ENCODE results near the gene ERBIN.
A peak's percentile ranks its signal among the peaks of the same experiment; 100 is the strongest.

Gene ERBIN

DNA sequence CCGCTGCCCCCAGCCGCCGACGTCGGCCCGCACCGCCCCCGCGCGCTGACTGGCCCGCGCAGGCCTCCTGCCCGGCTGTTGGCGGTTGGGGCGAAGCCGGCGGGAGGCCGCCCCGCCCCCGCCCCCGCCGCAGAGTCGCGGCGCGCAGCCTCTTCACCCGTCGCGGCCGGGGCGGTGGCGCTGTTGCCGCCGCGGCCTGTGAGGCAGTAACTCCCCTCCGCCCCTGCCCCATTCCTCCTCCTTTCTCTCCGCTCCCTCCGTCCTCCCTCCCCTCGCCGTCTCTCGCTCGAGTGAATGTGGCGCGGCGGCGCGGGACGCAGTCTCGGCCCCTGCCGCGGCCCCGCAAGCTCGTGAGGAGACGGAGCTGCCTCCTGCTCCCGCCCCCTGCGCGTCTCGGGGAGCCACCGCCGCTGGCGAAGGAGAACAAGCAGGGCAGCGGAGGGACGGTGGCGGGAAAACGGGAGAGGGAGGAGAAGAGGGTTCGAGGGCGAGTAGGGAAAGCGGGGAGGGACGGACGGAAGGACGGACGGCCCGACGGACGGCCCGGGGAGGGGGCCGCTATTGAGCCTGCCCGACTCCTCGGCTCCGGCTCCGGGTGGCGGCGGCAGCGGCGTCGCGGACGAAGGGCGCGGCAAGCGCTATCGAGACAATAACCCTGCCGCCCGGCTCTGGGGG lies 637 bp upstream of the ERBIN start:
- H3K79me2 ChIP-seq (ENCODE audit: insufficient read depth, low read depth) = peaks cover 46% of the 10 kb centered on the region
- H3K4me2 ChIP-seq = 0 out of 2 replicates have a peak overlapping the region, but pooled peaks have one; percentile 87
- peak overlapping the region; percentile 48 for H3K4me3 ChIP-seq (IDR thresholded peaks at IDR 0.05; ENCODE audit: insufficient read depth, low read depth, low read length)
- H4K20me1 ChIP-seq (ENCODE audit: insufficient read depth) = no peaks in the 10 kb centered on the region
- H3K27me3 ChIP-seq (ENCODE audit: insufficient read depth, low read depth) = no peaks in the 10 kb centered on the region
- peaks cover 37% of the 10 kb centered on the region for H3K4me1 ChIP-seq (ENCODE audit: low read depth, poor library complexity, severe bottlenecking)
- H3K9ac ChIP-seq = peak overlapping the region; percentile 93
- TF ChIP-seq, protein P1, sequence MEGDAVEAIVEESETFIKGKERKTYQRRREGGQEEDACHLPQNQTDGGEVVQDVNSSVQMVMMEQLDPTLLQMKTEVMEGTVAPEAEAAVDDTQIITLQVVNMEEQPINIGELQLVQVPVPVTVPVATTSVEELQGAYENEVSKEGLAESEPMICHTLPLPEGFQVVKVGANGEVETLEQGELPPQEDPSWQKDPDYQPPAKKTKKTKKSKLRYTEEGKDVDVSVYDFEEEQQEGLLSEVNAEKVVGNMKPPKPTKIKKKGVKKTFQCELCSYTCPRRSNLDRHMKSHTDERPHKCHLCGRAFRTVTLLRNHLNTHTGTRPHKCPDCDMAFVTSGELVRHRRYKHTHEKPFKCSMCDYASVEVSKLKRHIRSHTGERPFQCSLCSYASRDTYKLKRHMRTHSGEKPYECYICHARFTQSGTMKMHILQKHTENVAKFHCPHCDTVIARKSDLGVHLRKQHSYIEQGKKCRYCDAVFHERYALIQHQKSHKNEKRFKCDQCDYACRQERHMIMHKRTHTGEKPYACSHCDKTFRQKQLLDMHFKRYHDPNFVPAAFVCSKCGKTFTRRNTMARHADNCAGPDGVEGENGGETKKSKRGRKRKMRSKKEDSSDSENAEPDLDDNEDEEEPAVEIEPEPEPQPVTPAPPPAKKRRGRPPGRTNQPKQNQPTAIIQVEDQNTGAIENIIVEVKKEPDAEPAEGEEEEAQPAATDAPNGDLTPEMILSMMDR (conservative IDR thresholded peaks at IDR 0.05; ENCODE audit: low read depth, low read length) = peak; percentile 28; the same call in 1 of the 2 replicates
- H2AFZ ChIP-seq (ENCODE audit: low read depth) = peak overlapping the region; percentile 77
- H3K36me3 ChIP-seq (ENCODE audit: insufficient read depth) = no peaks in the 10 kb centered on the region
- peak overlapping the region; percentile 96 for H3K27ac ChIP-seq

DNA sequence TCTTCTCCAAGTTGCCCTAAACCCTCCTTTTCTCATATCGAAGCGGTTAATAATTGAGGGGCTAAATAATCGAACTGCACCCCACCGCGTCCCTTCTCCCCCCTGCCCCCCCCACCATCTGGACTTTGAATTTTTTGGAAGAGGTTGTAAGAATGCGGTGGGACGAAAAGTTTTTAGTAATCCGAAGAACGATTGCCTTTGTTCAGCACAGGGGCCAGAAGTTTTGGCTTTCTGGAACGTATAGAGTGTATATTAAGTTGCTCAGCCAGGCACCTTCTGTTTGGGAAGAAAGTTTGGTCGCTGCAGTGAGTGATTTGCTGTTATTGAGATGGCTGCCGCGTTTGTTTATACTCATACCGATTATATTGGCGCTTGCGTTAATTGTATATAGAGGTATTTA lies 518 bp downstream of the ERBIN start:
- Histone ChIP-seq H3K27me3 (ENCODE audit: insufficient read depth, low read depth) (no peaks in the 10 kb centered on the region), H3K9ac (peak overlapping the region; percentile 92), H3K36me3 (ENCODE audit: insufficient read depth) (no peaks in the 10 kb centered on the region), H2AFZ (ENCODE audit: low read depth) (peak overlapping the region; percentile 77), H3K79me2 (ENCODE audit: insufficient read depth, low read depth) (peaks cover 58% of the 10 kb centered on the region), H3K4me3 (IDR thresholded peaks at IDR 0.05; ENCODE audit: insufficient read depth, low read depth, low read length) (no peak overlapping the region), H3K4me1 (ENCODE audit: low read depth, poor library complexity, severe bottlenecking) (peaks cover 44% of the 10 kb centered on the region), H3K27ac (peak overlapping the region; percentile 95), H3K4me2 (peak overlapping the region; percentile 87), H4K20me1 (ENCODE audit: insufficient read depth) (no peaks in the 10 kb centered on the region)
- TF ChIP-seq, protein P1 (conservative IDR thresholded peaks at IDR 0.05; ENCODE audit: low read depth, low read length) = no peak

DNA sequence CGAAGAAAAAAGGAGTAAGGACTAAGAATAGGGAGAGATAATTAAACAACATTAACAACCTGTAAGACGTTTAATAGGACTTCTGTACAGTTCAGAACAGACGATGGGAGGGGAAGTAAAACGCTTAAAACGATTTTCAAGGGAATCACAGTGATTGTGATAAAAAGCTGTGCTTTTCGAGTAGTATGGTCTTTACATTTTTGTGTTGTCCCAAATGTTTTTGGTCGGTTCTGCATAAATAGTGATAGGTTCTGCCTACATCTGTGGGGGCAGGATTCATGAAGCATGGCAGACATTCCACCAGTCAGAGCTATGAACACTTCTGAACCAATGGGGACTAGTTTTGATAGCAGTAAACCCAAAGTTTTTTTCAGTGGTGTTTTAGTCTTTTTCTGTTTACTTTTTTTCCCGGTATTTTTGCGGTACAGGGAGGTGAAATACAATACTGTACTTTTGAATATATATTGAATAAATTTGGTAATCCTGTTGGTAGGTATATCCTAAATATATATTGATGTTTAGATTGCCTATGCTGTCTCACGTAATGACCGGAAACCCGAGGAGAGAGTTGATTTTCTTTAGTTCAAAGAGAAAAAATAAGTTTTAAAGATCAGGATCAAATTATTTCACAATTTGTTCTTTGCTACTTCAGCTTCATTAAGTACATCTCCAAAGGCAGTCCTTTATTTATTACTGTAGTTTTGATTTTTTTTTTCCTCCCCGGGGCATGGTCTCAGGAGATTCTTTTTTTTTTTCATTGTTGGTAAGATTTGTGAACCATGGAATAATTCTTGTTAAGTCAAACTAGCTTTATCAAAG lies 1.3 kb downstream of the ERBIN start:
- H3K79me2 ChIP-seq (ENCODE audit: insufficient read depth, low read depth) = peaks cover 66% of the 10 kb centered on the region
- no peaks in the 10 kb centered on the region for H4K20me1 ChIP-seq (ENCODE audit: insufficient read depth)
- H2AFZ ChIP-seq (ENCODE audit: low read depth) = peak overlapping the region; percentile 39
- H3K4me2 ChIP-seq = peak overlapping the region; percentile 87
- H3K36me3 ChIP-seq (ENCODE audit: insufficient read depth) = no peaks in the 10 kb centered on the region
- TF ChIP-seq, protein P1 (conservative IDR thresholded peaks at IDR 0.05; ENCODE audit: low read depth, low read length) = no peak
- H3K27me3 ChIP-seq (ENCODE audit: insufficient read depth, low read depth) = no peaks in the 10 kb centered on the region
- H3K27ac ChIP-seq = peak overlapping the region; percentile 95
- peak overlapping the region; percentile 92 for H3K9ac ChIP-seq
- H3K4me1 ChIP-seq (ENCODE audit: low read depth, poor library complexity, severe bottlenecking) = peaks cover 45% of the 10 kb centered on the region
- no peak overlapping the region for H3K4me3 ChIP-seq (IDR thresholded peaks at IDR 0.05; ENCODE audit: insufficient read depth, low read depth, low read length)

DNA sequence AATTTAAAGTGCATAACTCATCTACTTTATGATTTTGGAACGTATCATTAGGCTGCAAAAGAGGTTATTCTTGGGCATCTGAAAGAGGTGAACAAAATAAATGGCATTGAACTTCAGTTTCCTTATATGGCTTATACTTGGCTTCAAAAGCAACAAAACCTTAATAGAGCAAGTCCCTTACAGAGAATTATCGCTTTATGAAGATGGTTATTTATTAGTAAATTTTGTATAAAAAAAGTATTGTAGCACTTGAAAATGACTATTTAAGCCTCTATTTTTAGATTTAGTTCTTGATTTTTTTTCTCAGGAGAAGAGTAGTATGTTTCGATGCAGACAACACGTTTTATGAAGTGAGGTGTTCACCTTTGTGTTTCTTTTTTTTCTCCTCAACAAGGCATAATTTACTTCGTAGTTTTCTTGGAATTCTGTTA lies 2.0 kb downstream of the ERBIN start:
- Histone ChIP-seq H3K9ac (peak overlapping the region; percentile 92; the same call in 1 of the 2 replicates), H4K20me1 (ENCODE audit: insufficient read depth) (no peaks in the 10 kb centered on the region), H3K27ac (peak overlapping the region; percentile 95), H3K27me3 (ENCODE audit: insufficient read depth, low read depth) (no peaks in the 10 kb centered on the region), H3K4me3 (IDR thresholded peaks at IDR 0.05; ENCODE audit: insufficient read depth, low read depth, low read length) (no peak overlapping the region), H3K36me3 (ENCODE audit: insufficient read depth) (no peaks in the 10 kb centered on the region), H3K4me1 (ENCODE audit: low read depth, poor library complexity, severe bottlenecking) (peaks cover 51% of the 10 kb centered on the region), H2AFZ (ENCODE audit: low read depth) (0 out of 2 replicates have a peak overlapping the region, but pooled peaks have one; percentile 39), H3K4me2 (peak overlapping the region; percentile 87), H3K79me2 (ENCODE audit: insufficient read depth, low read depth) (peaks cover 72% of the 10 kb centered on the region)
- TF ChIP-seq, protein P1 (conservative IDR thresholded peaks at IDR 0.05; ENCODE audit: low read depth, low read length) = no peak
